AG08396 (cell line): ENCODE measurements around the gene TOMM40.
A peak's percentile ranks its signal among the peaks of the same experiment; 100 is the strongest.
"Not testable (repeated sequence)": the region's sequence is repeated elsewhere in the genome, so short reads cannot be mapped to it uniquely, and the experiment has no call there.

Experiments
- DNase-seq: peaks from one replicate; pipeline ENCODE4 v3.0.0; 2012; ENCODE audit warnings: low spot score, mixed read lengths

The TOMM40 gene

GRCh38 chr19:44891016-44891882, at the start of gene TOMM40:
Gene TOMM40, plus strand, starts transcription at chr19:44891254. Its CDS starts 162 bp downstream, at chr19:44891416.
- peak; percentile 99 for DNase-seq

- no peak for DNase-seq
These were observed 45.8 kb upstream of the TOMM40 start for GRCh38 chr19:44845286-44845611.

DNA sequence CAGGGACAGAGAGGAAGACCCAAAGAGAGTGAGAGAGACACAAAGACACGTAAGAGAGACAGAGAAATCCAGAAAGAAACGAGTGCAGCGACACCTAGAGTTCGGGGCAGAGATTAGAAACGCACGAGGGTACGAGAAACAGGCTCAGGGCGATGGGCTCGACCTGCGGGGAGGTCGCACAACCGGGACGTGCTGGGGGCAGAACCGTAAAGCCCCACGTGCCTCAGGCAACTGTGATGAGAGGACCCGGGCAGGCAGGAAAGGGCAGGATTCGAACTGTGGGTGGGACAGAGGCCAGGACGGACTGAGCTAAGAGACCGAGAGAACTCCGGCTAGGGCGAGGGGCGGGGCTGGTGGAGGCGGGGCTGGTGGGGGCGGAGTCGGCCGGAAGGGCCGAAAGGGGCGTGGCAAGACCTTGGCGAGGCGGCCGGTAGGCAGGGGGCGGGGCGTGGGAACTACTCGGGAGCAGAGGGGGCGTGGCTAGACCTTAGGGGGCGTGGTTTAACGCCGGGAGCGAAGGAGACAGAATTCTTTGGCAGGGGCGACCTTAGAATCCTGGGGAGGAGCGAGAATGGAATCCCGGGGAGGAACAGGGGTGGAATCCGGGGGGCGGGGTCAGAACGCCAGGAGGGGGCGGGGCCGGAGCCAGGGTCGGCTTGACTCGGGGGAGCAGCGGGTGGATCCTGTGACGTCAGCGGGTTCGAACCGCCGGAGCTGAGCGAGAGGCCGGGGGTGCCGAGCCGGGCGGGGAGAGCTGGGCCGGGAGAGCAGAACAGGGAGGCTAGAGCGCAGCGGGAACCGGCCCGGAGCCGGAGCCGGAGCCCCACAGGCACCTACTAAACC, 45.2 kb upstream of the TOMM40 start, which contains the start of gene NECTIN2:
Gene NECTIN2 (plus strand): TSS at position 686 of the 843 bp plus-strand sequence. CDS start 229 bp downstream, outside the sequence.
- DNase-seq, result peak; percentile 100

DNA sequence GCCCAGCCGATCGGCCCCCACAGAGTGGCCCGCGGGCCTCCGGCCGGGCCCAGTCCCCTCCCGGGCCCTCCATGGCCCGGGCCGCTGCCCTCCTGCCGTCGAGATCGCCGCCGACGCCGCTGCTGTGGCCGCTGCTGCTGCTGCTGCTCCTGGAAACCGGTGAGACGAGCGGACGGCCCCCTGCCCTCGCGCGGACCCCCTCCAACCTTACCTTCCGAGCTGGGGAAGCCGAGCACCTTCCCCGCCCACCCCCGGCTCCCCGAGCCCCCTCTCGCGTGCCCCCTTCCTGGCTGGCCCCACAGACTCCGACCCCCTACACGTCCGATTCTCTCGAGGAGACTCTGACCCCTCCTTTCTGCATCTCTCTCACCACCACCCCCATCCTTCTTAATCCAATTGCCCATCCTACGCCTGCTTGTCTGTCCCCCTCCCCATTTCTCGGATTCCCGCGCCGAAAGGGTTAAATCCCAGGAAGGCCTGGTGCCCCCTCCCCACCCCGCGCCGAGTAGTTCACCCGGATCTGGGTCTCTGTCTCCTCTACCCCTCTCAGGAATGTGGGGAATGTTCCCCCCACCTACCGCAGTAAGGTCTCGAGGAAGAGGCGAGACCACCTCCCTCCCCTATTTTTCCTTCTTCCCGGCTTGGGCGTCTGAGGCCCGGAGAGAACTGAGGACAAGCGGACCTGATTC, 44.5 kb upstream of the TOMM40 start:
- peak; percentile 34 for DNase-seq

DNA sequence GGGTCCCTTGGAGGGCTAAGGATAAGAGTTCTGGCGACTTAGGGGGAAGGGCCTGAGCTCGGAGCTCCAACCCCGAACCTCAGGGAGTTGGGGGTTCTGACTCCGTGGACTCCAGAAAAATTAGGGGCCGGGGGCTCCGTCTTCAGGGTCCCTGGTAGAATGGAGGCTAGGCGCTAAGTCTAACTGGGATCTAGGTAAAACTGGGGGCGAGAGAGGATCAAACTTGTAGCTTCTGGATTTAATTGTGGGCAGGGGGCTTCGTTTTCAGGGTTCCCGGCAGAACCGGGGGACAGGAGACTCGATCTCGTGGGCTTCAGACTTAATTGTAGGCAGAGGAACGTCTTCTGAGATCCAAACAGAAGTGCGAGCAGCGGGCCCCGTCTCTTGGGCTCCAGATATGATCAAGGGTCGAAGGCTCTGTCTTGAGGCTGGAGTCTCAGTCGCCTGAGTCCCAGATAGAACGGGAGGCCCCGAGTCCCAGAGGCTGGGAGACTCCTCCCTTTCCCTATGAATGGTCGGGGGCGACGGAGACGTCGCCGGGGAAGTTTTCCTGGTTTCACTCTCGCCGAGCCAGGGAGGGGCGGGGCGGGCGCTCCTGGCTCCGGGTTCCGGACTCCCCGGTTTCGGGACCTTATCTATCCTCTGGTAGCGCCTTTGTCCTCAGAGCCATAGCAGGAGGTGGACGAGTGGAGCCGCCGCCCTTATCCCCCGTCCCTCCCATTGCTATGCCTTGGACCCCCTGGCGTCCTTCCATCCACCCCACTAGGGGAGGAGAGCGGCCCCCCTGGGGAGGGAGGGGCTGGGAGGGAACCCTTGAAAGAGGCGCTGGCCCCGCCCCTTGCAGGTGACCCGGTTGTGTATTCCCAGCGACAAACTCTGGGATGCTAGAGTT, 43.7 kb upstream of the TOMM40 start:
- peak; percentile 62 for DNase-seq

DNA sequence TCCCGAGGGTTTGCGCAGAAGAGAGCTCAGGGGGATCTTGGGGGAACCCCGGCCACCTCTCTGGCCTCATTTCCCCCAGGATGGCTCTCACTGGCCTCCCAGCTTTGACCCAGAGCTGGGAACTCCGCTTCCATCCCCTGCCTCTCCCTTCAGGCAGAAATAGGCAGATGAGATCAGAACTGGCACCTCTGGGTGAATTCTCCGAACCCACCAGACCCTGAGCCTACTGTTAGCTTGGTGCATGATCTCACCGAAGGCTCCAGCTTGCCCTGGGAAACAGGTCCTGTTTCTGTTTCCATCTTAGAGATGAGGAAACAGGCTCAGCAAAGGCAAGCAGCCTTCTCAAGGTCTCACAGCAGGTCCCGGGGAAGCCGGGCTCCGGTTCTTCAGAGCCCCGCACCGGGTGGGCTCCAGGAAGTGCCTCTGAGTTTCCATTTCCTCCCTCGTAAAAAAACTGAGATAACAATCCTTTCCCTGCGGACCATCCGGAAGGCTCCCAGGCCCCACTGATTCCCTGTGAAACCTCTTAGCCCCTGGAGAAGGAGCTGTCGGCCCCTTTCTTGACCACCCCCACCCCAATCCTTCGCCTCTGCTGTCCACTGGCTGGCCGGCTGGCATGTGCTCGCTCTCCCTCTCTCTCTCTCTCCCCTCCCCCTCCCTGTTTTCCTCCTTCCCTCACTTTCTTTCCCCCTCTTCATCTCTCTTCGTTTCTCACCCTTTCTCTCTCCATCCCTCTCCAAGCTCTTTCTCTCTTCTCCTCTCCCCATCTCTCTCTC, 42.8 kb upstream of the TOMM40 start:
- DNase-seq, result peak; percentile 27

GRCh38 chr19:44848812-44849447, 42.1 kb upstream of the TOMM40 start:
- DNase-seq, result no peak

GRCh38 chr19:44850641-44851109, 40.4 kb upstream of the TOMM40 start:
- no peak for DNase-seq

- no peak for DNase-seq
These were observed 39.6 kb upstream of the TOMM40 start for GRCh38 chr19:44851427-44851826.

DNA sequence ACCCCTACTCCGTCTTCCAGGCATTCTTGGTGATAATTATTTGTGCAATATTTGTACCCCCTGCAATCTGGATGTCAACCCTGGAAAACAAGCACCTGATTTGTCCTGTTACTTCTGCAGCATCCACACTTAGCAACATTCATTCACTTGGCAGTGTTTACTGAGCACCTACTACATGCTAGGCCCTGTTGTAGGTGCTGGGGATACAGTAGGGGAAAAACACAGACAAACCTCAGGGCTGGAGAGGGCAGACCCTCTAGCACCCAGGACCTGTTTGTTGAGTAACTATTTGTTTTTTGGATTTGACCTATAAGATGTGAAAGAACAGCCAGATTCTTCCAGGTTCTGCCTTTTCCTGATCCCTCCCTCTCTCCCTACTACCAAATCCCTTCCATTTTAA, 35.4 kb upstream of the TOMM40 start:
- no peak for DNase-seq

DNA sequence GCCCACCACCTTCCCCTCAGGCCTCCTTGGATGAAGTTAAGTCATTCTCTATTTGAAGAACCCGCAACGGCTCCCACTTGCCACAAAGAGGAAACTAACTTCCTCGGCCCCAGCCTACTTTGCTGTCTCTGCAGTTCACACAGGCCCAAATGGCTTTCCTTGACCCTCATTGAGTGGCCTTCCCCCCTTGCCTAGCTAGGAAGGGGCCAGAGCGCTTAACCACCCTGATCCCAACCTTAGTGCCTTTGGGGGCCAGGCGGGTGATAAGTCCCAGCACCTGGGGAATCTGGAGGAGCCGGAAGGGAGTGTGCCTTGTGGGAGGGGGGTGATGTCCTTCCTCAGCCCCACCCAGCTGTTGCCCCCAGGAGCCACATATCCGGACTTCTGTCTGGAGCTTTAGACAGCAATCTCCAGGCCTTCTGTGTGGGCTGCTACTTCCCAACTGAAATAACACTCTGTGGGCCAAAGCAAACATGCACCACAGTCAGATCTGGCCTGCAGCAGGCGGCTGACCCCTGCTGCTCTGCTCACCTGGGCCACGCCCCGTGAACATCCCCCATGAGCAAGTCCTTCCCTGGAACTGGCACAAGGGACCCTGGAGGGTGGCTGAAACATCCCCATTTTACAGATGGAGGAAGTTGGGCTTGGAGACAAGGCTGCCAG, 34.5 kb upstream of the TOMM40 start:
- no peak for DNase-seq

- no peak for DNase-seq
These were observed 33.2 kb upstream of the TOMM40 start for GRCh38 chr19:44857837-44858236.

GRCh38 chr19:44861576-44861975, 29.5 kb upstream of the TOMM40 start:
- not testable (repeated sequence) for DNase-seq

GRCh38 chr19:44863990-44864389, 27.1 kb upstream of the TOMM40 start:
- no peak for DNase-seq

DNA sequence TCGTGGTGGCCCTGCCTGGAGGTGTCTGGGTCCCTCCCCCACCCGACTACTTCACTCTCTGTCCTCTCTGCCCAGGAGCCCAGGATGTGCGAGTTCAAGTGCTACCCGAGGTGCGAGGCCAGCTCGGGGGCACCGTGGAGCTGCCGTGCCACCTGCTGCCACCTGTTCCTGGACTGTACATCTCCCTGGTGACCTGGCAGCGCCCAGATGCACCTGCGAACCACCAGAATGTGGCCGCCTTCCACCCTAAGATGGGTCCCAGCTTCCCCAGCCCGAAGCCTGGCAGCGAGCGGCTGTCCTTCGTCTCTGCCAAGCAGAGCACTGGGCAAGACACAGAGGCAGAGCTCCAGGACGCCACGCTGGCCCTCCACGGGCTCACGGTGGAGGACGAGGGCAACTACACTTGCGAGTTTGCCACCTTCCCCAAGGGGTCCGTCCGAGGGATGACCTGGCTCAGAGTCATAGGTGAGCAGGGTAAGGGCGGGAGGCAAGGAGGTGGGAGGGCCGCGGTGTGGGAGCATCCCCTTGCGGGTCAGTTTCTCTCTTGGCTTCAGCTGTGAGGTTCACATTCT, 25.8 kb upstream of the TOMM40 start:
- DNase-seq, result no peak

DNA sequence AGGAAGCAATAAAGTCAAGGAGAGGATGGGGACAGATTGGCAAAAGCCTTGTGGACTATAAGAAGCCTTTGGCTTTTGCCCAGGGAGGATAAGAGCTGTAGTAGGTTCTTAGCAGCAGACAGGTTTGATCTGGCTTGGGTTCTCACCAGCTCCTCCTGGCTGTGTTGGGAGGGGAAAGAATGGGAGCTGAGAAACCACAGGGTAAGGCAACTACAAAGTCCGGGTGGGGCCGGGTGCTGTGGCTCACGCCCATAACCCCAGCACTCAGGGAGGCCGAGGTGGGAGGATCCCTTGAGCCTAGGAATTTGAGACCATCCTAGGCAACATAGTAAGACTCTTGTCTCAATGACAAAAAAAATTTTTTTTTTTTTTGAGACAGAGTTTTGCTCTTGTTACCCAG, 24.4 kb upstream of the TOMM40 start:
- no peak for DNase-seq

DNA sequence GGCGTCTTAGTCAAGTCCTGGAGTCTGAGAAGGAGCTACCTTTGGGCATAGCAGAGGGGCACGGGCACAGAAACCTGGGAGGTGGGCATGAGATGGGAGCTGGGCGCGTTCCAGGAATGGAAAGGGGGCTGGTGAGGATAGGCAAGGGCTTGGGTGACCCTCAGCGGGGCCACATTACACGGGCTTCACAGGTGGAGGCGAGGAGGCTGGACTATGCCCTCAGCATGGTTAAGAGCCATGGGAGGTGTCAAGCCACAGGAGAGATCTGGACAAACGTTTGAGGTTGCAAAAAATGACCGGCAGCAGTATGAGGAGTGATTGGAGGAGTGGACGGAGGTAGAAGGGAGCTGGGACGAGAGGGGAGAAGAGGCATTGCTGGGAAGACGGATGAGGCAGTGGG, 23.5 kb upstream of the TOMM40 start:
- DNase-seq, result no peak

DNA sequence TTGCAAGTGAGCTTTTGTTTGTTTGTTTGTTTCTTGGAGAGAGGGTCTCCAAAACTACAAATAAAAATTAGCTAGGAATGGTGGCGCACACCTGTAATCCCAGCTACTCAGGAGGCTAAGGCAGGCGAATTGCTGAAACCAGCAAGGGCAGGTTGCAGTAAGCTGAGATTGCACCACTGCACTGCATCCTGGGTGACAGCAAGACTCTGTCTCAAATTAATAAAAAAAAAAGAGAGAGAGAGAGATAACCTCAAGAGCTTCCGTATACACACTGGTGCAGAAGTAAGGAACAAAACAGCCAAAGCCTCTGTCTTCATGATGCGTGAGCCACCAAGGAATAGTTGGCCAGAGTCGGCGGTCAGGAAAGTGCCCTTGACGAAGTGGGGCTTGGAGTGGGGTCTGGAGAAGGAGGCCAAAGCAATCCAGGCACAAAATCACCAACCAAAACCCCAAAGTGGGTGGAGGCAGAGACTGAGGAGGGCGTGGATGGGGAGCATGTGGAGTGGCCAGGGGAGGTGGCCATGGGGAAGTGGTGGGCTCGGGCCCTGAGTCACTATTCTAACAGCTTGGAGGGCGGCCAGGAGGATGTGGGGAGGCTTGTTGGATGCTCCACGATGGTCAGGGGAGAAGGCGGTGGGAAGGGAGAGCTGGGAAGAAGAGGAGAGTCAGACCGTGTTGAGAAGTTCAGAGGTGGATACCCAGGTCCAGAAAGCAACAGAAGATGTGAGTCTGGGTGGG, 21.2 kb upstream of the TOMM40 start:
- DNase-seq, result peak; percentile 46
